Smooth muscle cell (in vitro differentiated cells): ENCODE results near the gene BIRC5. TPM values are rescaled to one million over a fixed set of nuclear protein-coding genes. Genes with fewer than 3 reads are reported as not detected.
A peak's percentile ranks its signal among the peaks of the same experiment; 100 is the strongest.

ENCODE experiments used
- DNase-seq: peaks from one replicate; lab custom pipeline; 2025; ENCODE audit not compliant: unreplicated experiment; lab: John Stamatoyannopoulos, UW
- H2AFZ ChIP-seq: fragments of 200-600 bp; sonication (generic); 2 replicates; pipeline ENCODE4 v1.6.0; 2016; ENCODE audit warnings: antibody characterized with exemption, low read depth, mild to moderate bottlenecking
- H3F3A ChIP-seq: fragments of 200-600 bp; sonication (generic); 2 replicates; pipeline ENCODE4 v1.6.0; 2017; ENCODE audit warnings: antibody characterized with exemption, low read depth
- H3K27ac ChIP-seq: fragments of 200-600 bp; sonication (generic); 2 replicates; pipeline ENCODE4 v1.5.1; 2016; ENCODE audit warnings: low read depth, mild to moderate bottlenecking
- H3K27me3 ChIP-seq: fragments of 200-600 bp; sonication (generic); 2 replicates; pipeline ENCODE4 v1.6.1; 2016; ENCODE audit warnings: low read depth, mild to moderate bottlenecking
- H3K36me3 ChIP-seq: fragments of 200-600 bp; sonication (generic); 2 replicates; pipeline ENCODE4 v1.5.1; 2016; ENCODE audit warnings: low read depth
- H3K4me1 ChIP-seq: fragments of 200-600 bp; sonication (generic); 2 replicates; pipeline ENCODE4 v1.5.1; 2016; ENCODE audit warnings: low read depth
- H3K4me2 ChIP-seq: fragments of 200-600 bp; sonication (generic); 2 replicates; pipeline ENCODE4 v1.6.0; 2016; ENCODE audit warnings: mild to moderate bottlenecking
- H3K4me3 ChIP-seq: fragments of 200-600 bp; sonication (generic); 2 replicates; pipeline ENCODE4 v1.5.1; 2016; ENCODE audit warnings: mild to moderate bottlenecking
- H3K79me2 ChIP-seq: fragments of 200-600 bp; sonication (generic); 2 replicates; pipeline ENCODE4 v1.6.0; 2016; ENCODE audit warnings: low read depth, mild to moderate bottlenecking
- H3K9ac ChIP-seq: fragments of 200-600 bp; sonication (generic); 2 replicates; pipeline ENCODE4 v1.6.0; 2016; ENCODE audit warnings: low read depth
- H3K9me3 ChIP-seq: fragments of 200-600 bp; sonication (generic); replicated peaks from 2 replicates; pipeline ENCODE4 v1.5.1; 2016; ENCODE audit warnings: low read depth
- H4K20me1 ChIP-seq: fragments of 200-600 bp; sonication (generic); 2 replicates; pipeline ENCODE4 v1.6.0; 2016; ENCODE audit warnings: low read depth
- WGBS: methylation state at CpG from one replicate; pipeline ENCODE4 v1.1.7; 2016; ENCODE audit warnings: low lambda C conversion rate; 5-methylcytosine and 5-hydroxymethylcytosine counted together
- polyA plus RNA-seq: library from polyadenylated mRNA; unstranded; fragments of >200 nt; fragmentation: Nextera tagmentation; extraction: Ambion mirVana; gene quantifications from 2 replicates; pipeline ENCODE4 v1.2.1, GENCODE V29; 2016
- total RNA-seq: library from RNA; depleted of rRNA; stranded (reverse); fragments of >200 nt; gene quantifications from 2 replicates; pipeline ENCODE4 v1.2.3, GENCODE V29; 2014
- TF ChIP-seq, protein P1 (sequence below): fragments of 200-600 bp; sonication (generic); IDR thresholded peaks from 2 replicates; pipeline ENCODE4 v1.5.1; 2017; ENCODE audit warnings: borderline replicate concordance, mild to moderate bottlenecking, antibody characterized with exemption; ENCODE audit not compliant: insufficient read depth, poor library complexity, severe bottlenecking

The BIRC5 gene
- total and polyA plus RNA-seq, 2 experiments from 2014 or later, result 7.7 to 15.6 TPM

- no peaks in the 10 kb centered on the region for H3K27me3 ChIP-seq
- peak overlapping the region; percentile 78 for H3K27ac ChIP-seq
- WGBS, result 76% methylated on average over 14 of the region's 14 CpGs
- no peaks in the 10 kb centered on the region for H3K36me3 ChIP-seq
- DNase-seq, result no peak
- TF ChIP-seq, protein P1, sequence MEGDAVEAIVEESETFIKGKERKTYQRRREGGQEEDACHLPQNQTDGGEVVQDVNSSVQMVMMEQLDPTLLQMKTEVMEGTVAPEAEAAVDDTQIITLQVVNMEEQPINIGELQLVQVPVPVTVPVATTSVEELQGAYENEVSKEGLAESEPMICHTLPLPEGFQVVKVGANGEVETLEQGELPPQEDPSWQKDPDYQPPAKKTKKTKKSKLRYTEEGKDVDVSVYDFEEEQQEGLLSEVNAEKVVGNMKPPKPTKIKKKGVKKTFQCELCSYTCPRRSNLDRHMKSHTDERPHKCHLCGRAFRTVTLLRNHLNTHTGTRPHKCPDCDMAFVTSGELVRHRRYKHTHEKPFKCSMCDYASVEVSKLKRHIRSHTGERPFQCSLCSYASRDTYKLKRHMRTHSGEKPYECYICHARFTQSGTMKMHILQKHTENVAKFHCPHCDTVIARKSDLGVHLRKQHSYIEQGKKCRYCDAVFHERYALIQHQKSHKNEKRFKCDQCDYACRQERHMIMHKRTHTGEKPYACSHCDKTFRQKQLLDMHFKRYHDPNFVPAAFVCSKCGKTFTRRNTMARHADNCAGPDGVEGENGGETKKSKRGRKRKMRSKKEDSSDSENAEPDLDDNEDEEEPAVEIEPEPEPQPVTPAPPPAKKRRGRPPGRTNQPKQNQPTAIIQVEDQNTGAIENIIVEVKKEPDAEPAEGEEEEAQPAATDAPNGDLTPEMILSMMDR, result no peak
- no peaks in the 10 kb centered on the region for H3K4me1 ChIP-seq
- peak overlapping the region; percentile 59 for H3K9ac ChIP-seq
- no peak overlapping the region for H3K4me3 ChIP-seq
- peaks cover 13% of the 10 kb centered on the region for H3F3A ChIP-seq
- peak overlapping the region; percentile 84 for H2AFZ ChIP-seq
- no peaks in the 10 kb centered on the region for H4K20me1 ChIP-seq
- no peaks in the 10 kb centered on the region for H3K9me3 ChIP-seq
- H3K4me2 ChIP-seq, result peak overlapping the region; percentile 29
- no peaks in the 10 kb centered on the region for H3K79me2 ChIP-seq
Observed at GRCh38 chr17:78180083-78180482, 34.0 kb upstream of the BIRC5 start.

GRCh38 chr17:78180508-78180907, 33.5 kb upstream of the BIRC5 start:
- TF ChIP-seq, protein P1, result no peak

GRCh38 chr17:78182504-78182903, 31.5 kb upstream of the BIRC5 start:
- 95% methylated on average over 13 of the region's 13 CpGs for WGBS
- Histone ChIP-seq H3K4me2 (no peak overlapping the region), H2AFZ (no peak overlapping the region), H3K9me3 (no peaks in the 10 kb centered on the region), H3K4me1 (peaks cover 10% of the 10 kb centered on the region), H3K36me3 (no peaks in the 10 kb centered on the region), H4K20me1 (no peaks in the 10 kb centered on the region), H3K27ac (no peak overlapping the region), H3K4me3 (no peak overlapping the region), H3K27me3 (no peaks in the 10 kb centered on the region), H3K9ac (no peak overlapping the region), H3F3A (peaks cover 13% of the 10 kb centered on the region), H3K79me2 (peaks cover 9% of the 10 kb centered on the region)
- TF ChIP-seq, protein P1, result no peak
- no peak for DNase-seq

More at GRCh38 chr17:78180508-78180907, 33.5 kb upstream of the BIRC5 start:
- H3K9ac ChIP-seq, result no peak overlapping the region
- H3K27me3 ChIP-seq, result no peaks in the 10 kb centered on the region
- H3F3A ChIP-seq, result peaks cover 13% of the 10 kb centered on the region
- 85% methylated on average over 2 of the region's 2 CpGs for WGBS
- peaks cover 3% of the 10 kb centered on the region for H3K4me1 ChIP-seq
- peak overlapping the region; percentile 84 for H2AFZ ChIP-seq
- peak overlapping the region; percentile 29 for H3K4me2 ChIP-seq
- no peak overlapping the region for H3K4me3 ChIP-seq
- H3K27ac ChIP-seq, result peak overlapping the region; percentile 78
- H3K9me3 ChIP-seq, result no peaks in the 10 kb centered on the region
- DNase-seq, result no peak
- no peaks in the 10 kb centered on the region for H3K36me3 ChIP-seq
- H4K20me1 ChIP-seq, result no peaks in the 10 kb centered on the region
- peaks cover 2% of the 10 kb centered on the region for H3K79me2 ChIP-seq

GRCh38 chr17:78183916-78184315, 30.1 kb upstream of the BIRC5 start:
- Histone ChIP-seq H3K4me1 (peaks cover 16% of the 10 kb centered on the region), H3K4me2 (no peak overlapping the region), H2AFZ (no peak overlapping the region)

More at GRCh38 chr17:78183916-78184315, 30.1 kb upstream of the BIRC5 start:
- H4K20me1 ChIP-seq, result no peaks in the 10 kb centered on the region
- peaks cover 9% of the 10 kb centered on the region for H3K79me2 ChIP-seq
- WGBS, result 94% methylated on average over 12 of the region's 12 CpGs
- no peak for DNase-seq
- H3K27ac ChIP-seq, result no peak overlapping the region
- no peak overlapping the region for H3K4me3 ChIP-seq
- no peak overlapping the region for H3K9ac ChIP-seq
- TF ChIP-seq, protein P1, result no peak
- H3K9me3 ChIP-seq, result no peaks in the 10 kb centered on the region
- H3F3A ChIP-seq, result peaks cover 13% of the 10 kb centered on the region
- no peaks in the 10 kb centered on the region for H3K27me3 ChIP-seq
- no peaks in the 10 kb centered on the region for H3K36me3 ChIP-seq
